T-helper 2 cell treated with Interferon-gamma antibody and Interleukin-4, amounts not matched to agents 100 ng/mL and 5 ng/mL, for 36 hours (primary cell): ENCODE measurements around the gene NEIL1. TPM values are rescaled to one million over a fixed set of nuclear protein-coding genes. Genes with fewer than 3 reads are reported as not detected.

Experiments used
- intact Hi-C: fragments of 100-400 bp; cut with micrococcal nuclease; formaldehyde crosslinking; loops from one replicate; pipeline ENCODE4 v1.15.1; 2023
- total RNA-seq: library from RNA; stranded (reverse); gene quantifications from 2 replicates; pipeline ENCODE4 v1.2.3, GENCODE V29; 2022

The NEIL1 gene
- total RNA-seq, 1 donor from 2014 or later = 1.3 TPM

DNA sequence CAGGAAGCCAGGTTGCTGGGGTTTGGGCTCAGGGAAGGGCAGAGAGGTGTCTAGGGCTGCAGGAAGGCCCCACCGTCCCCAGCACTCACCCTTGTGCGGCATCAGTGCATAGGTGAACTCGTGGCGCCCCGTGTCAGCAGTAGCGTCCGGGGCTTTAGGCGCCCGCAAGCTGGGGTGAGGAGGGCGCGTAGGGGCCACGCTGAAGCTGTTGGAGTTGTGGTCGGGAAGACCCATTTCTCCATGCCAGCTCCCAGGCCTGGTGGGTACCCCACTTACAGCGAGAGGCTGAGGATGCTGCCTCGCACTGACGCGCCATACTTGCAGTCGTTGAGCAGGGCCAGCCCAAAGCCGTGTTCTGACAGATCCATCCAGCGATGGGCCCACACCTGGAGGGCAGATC, 9.7 kb downstream of the NEIL1 start:
- intact Hi-C loops = no loop called here

DNA sequence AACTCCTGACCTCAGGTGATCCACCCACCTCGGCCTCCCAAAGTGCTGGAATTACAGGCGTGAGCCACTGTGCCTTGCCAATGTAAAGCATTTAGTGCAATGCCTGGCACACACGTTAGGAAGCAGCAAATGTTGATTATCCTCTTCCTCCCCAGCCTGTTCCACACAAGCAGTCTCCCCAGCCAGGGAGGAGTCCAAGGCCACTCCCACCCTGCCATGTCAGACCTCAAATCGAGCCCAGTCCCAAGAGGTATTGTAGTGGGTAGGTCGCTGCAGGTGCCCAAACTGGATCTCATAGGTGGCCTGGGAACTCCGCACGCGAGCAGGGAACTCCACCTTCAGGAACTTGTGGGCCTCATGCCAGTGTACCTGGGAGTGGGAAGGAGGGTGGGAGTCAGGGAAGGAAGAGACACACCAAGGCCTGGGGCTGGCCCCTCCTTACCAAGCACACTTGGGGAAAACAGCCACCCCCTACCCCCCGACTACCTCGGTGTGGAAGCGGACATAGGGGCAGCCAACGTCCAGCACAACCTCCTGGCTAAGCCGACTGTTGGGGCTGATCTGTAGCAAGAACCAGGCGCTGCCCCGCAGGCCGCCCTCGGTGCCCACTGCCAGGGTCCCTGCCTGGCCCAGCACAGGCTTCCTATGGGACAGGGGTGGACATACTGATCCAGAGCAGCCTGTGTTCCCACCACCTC, 11.3 kb downstream of the NEIL1 start:
- intact Hi-C loops = no loop called here

DNA sequence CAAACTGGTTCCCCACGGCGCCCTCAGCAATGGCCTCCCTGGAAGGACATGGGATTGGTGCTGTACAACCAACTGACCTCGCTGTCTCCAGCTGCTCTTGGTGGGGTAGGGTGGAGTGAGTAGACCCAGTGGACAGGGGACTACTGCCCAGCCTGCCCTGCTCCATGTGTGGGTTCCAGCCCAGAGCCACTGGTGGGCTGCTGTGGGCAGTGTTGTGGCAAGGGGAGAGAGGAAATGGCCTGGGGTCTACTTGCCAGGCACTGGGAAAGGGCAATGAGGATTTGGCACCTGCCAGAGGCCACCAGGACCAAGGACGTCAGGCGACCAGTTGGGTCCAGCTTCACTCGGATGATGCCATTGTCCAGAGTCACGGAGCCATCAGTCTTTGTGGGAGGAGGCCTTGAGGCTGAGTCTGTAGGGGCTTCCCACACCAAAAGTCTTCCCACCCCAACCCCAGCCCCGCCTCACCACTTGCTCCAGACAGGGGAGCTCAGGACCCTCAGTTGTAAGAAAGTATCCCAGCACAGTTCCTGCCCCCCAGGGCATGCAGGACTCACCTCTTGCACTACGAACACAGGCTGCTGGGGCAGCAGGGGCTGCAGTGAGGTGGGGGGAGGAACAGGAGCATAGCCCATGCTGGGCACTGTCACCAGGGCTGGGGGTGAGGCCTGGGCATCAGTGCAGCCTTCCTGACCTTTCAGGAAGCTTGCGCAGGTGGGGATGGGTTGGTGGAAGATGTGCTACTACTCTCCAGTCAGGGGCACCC, 12.1 kb downstream of the NEIL1 start:
- intact Hi-C loops = no loop called here

DNA sequence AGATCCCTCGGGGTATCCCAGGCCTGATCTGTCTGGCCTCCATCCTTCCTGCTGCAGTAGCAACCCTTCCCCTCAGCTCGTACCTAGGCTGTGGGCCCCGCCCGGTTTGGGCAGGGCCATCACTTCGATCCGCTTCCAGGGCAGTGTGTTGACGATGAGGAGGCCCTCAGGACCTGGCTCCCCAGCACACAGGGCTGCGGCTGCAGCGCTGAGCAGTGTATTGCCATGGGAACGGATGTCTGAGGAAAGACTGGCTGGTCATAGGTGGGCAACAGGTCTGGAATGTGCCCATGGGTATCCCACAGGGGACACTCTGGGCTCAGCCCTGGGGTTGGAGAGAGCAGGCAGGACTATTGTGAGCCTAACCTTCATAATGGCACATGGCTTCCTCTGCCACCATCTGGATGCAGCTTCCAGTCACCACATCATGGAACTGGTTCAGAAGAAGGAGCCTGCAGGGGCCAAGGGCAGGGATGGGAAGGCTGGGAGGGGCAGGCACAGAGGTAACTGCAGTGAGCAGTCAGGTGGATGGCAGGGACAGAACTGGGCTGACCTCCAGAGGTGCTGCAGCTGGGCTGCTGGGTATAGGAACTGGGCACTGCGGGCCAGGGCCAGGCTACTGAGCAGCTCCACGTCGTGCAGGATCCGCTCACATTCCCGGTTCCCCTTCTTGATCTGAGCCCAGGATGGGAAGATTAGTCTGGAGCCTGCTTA, 12.9 kb downstream of the NEIL1 start:
- intact Hi-C loops = no loop called here

DNA sequence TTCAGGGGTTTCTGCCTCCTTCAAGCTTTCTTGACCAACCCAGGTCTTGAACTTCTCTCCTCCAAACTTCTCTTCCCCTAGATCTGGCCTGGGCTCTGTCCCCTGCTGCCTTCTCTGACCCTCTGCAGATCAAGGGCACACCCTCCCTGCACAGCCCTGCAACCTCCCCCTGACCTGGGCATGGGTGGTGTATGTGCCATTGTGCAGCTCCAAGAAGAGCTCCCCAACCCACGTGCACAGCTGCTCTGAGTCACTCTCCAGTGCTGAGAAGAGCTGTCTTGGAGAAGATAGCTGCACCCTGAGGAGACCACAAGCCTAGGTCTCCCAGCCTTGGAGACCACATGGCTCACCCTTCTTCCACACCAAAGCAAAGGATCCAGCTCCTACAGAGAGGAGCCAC, 13.6 kb downstream of the NEIL1 start:
- intact Hi-C loops = no loop called here

DNA sequence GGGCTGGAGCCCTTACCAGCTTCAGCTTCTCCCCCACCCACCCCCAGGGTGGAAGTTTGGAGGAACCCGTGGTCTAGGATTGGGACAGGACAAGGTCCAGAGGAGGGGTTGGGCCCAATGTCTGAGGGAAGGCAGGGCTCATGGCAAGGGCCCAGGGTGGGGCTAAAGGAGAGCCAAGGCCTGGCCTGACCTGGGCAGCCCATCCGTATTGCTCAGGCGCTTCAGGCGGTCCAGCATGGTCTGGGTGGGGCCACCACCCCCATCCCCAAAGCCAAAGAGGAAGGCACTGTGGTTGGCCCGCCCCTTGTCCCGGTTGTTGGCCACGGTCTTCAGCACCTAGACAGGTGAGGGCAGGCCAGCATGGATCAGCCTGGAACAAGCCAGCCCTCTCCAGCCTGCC, 14.0 kb downstream of the NEIL1 start:
- intact Hi-C loops = no loop called here

DNA sequence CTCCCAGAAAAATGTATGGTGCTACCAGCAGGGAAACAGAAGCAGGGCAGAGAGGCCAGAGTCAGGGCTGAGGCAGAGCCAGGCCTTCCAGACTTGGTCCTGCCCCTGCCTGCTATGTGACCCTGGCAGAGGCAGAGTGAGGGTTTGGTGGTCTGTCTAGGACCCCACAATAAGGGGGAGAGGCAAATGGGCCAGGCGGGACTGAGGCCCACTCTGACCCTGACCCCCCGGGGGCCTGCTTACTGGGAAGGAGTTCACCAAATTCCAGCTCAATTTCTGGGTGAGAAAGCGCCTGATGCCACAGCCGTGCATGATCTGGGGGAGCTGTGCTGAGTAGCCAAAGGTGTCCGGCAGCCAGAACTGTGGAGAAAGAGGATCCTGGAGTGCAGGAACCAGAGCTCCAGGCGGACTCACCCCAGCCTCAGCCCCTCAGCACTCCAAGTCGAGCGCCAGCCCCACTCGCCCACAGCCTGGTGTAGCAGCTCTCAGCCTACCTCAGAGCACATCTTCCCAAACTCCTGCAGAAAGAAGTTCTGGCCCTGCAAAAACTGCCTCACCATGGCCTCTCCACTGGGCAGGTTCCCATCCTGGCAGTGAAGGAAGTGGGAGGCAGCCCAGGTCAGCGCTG, 14.6 kb downstream of the NEIL1 start:
- intact Hi-C loops = no loop called here

DNA sequence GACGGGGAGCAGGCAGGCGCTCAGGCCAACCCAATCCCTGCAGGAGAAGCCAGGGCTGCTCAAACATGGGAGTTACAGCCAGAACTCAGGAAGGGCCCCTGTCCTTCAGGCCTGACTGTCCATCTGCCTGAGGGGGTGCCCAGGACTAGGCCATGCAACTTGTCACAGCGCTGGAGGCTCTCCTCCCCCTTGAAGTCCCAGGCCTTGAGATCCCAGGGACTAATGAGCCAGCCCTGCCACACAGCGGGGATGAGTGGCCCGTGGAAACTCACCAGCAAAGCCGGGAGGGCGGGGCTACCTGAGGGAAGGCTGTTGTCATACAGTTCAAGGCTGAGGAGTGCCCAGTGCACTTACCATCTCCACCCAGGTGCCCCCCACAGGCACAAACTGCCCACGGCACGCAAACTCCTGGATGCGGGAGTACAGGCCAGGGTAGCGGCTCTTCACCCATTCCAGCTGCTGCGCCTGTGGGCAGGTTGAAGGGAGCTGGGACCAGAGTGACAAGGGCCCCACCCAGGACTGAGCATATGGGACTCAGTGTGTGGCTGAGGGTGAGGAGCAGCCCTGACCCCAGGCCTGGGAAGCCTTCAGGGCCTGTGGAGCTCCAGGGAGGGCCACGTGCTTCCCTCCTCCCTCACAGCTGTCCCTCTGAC, 15.3 kb downstream of the NEIL1 start:
- intact Hi-C loops = no loop called here

DNA sequence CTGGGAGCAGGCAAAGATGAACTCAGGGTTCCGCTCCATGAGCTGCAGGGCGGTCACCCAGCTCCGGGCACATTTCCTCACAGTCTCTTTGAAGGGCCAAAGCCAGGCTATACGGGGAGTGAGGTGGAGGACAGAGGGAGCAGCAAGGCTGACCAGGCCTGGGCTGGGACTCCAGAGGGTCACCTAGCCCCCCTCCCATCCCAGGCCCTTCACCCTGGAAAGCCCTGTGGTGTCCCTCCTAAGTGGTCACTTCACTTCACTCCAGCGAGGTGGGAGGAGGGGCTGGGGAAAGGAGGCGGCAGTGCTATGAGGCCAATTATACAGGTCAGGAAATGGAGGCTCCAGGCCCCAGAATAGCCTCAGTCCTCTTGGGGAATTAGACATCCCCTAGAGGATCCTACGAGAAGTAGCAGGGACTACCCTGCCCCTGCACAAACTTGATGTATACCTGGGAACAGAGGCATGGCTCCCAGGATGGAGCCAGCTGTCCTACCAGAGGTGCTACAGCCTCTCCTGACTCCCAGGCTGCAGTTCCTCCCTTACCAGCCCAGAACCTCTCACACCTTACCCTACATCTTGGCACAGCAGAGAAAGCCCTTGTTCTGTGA, 15.9 kb downstream of the NEIL1 start:
- intact Hi-C loops = no loop called here

DNA sequence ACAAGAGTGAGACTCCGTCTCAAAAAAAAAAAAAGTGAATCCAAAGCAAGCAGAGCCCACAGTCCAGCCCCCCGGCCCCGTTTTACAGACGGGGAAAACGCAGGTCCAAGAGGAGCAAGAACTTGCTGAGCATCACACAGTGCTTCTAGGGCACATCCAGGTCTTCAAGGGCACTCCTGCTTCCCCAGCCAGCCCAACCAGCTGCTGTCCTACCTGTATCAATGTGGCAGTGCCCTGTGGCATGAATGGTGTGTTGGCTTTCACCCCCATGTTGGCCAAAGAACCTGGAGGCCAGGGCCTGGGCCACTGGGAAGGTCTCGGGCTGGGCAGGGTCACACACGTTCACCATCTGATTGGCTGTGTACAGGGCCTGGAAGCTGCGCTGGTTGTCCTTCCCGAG, 16.9 kb downstream of the NEIL1 start:
- intact Hi-C loops = no loop called here

DNA sequence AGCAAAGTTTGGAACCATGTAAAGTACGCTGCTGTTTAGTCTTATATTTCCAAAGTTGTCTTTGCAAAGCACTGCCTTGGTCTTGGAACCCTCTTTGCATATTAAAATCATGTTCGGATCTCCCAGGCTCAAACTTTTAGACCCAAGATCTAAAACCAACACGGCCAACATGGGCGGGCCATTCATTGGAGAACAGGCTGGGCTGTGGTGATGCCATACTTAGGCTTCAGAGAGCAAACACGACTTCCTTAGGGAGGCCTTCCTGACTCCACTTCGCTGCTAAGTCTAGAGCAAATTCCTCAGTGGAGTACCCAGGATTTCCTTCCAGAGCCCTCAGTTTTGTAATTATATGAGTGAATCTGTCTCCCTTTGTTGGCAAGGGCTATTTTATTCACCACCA, 18.0 kb downstream of the NEIL1 start:
- intact Hi-C loops = no loop called here

DNA sequence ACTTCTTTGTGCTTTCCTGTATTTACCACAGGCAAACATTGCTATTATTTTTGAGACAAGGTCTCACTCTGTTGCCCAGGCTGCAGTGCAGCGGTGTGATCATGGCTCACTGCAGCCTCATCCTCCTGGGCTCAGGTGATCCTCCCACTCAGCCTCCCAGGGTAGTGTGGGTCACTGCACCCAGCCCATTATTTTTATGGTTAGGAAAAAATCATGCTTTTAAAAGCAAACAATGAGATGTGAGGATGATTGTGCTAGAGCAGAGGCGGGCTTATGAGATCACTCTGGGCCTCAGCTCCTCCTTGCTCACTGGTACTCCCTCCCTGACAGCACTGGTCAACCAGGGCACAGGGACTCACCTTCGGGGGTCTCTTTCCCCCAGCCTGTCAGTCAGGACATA, 19.3 kb downstream of the NEIL1 start:
- intact Hi-C loops = no loop called here

DNA sequence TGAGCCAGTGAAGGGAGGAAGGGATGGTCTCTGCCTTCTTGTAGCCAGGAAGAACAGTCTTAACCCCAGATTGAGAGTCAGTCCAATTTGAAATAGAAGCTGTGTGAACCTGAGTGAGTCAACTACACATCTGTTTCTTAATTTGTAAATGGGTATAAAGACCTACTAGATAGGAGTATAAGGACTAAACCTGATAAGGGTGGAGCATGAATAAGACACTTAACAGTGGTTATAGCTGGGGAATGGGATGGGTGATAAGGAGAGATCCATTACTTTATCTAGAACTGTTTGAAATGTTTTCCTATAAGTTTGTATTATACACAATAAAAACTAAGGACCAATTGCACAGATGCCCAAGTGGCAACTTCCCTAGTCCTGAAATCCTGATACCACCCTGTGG, 20.2 kb downstream of the NEIL1 start:
- intact Hi-C loops = no loop called here

DNA sequence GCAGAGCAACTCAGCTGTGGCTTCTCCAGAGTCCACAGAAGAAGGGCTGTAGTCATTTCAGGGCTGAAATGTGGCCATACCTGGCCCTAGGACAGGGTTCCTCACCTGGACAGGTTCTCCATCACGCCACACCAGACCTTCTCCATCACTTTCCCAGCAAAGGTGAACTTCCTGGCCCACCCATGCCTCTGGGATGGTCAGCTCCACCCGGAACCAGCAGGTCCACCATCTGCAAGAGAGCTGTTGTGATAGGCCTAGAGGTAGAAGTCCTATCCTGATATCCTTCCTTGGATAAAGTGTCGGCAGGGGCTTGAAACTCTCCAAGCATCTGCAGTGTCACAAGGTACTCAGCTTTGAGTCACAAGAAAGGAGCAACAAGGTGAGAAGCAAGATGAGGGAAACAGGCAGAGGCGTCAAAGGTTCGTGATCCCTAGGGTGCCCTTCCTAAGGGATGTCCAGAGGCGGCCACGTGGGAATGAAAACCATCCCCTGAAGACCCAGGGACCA, 20.6 kb downstream of the NEIL1 start:
- intact Hi-C loops = no loop called here

DNA sequence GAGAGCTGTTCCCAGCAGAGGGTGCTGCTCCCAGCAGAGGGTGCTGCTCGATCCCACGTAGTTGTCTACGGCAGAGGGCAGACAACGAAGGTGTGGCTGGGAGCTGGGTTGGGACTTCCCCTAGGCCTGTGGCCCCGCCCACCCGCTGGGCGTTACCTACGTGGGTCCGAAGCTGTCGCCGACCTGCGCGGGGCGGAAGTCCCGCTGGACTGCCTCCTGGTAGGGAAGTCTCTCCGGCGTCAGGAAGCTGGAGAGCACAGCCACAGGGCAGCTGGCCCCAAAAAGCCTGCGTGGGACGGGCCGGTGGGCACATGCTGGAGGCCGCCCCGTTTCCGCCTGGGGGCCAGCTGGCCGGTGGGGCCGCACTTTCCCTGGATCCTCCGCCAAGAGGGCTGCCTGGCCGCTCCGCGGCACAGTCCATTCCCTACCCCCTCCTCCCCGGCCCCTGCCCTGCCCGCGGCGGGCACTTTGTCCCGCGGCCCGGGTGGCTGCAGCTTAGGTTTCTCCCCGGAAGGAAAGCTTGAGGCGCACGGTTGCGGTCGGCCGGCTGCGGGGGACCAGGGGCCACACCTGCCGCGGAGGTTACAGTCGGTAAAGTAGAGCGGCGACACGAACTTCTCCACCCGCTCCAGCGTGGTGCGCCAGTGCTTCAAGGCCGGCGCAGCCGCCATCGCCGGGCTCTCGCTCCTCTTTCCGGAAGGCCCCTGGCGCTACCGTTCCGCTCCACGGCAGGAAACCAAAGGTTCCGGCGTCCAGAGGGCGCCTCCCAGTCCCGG, 21.3 kb downstream of the NEIL1 start, which contains the start of gene MAN2C1:
MAN2C1 (minus strand) TSS at position 695 of the 776 bp plus-strand sequence; CDS start at position 671, 24 bp downstream.
- intact Hi-C loops = loop anchor here (1.0 kb wide), 3 partner anchors 83 to 315 kb away; partner anchors contain the start of genes IMP3 and SIN3A

DNA sequence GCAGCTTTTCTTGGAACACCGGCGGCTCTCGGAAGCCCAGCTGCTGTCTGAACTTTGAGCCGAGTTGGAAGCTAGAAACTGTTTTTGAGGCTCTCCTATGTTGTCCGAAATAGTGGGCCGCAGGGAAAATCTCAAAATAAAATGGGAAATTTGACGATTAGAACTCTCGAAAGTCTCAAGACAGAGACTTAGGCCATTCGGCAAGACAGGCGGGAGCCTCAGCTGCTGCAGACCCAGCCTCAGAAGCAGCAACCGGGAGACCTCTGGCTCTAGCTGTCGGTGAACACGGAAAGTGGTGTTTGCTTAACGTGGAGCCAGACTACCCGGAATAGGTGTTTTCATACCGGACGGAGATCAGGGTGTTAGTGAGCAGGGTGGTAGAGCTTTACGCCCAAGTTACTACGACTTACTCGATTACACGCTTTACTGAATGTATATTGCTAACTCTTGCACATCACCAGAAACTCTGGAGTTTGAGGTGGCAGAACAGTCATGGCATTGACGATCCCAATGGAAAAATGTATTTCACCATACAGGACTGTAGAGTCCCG, 21.9 kb downstream of the NEIL1 start:
- intact Hi-C loops = loop anchor here (1.0 kb wide), 3 partner anchors 83 to 315 kb away; partner anchors contain the start of genes IMP3 and SIN3A

DNA sequence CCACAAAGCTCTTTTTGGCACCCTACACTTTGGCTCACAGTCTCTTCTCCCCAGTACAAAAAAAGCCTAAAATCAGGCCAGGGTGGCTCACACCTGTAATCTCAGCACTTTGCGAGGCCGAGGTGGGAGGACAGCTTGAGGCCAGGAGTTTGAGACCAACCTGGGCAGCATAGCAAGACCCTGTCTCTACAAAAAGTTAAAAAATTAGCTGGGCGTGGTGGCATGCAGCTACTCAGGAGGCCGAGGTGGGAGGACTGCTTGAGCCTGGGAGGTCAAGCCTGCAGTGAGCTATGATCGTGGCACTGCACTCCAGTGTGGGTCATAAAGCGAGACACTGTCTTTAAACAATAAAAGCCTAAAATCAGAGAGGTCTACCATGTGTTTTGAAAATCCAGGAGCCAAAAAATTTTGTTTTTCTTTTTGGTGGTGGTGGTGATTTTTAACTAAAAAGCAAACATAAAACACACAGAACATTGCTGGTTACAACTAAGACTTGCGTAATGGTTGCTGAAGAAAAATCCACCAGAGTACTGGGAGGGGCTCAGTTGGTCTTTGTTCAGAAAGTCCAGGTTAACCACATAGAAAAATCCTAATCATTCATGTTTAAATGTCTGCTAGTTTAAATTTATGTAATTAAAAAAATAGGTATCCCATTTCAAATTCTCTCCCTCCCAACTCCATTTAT, 23.2 kb downstream of the NEIL1 start:
- intact Hi-C loops = no loop called here

DNA sequence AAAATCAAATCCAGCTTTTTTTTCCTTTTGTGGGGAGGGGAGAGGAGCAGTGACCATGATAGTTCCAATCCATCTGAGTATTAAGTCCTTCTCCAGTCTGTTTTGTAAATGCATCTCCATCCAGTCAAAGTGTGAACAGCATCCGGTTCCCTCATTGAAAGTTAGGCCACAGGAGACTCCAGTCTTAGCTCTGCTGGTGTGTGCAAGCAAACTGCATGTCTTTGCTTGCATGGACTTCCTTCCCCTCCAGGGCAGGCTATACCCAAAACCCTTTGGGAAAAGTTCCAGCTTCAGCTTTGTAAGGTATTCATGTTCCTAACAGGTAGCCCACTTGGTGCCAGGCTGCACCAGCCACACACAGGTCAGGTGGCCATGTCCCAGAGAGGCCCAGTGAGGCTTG, 24.6 kb downstream of the NEIL1 start:
- intact Hi-C loops = no loop called here
